AG04449 (cell line): ENCODE results near the gene LYST.

Experiments
- CTCF ChIA-PET: fragments of 350-600 bp; formaldehyde crosslinking; extraction: SDS; loops from one replicate; lab custom pipeline; 2021; ENCODE audit warnings: antibody characterized with exemption; lab: Yijun Ruan, JAX
- POLR2A ChIA-PET: fragments of 400-600, 350-600 bp; formaldehyde crosslinking; extraction: SDS; loops from one replicate; lab custom pipeline; 2020; ENCODE audit warnings: antibody characterized with exemption, inconsistent platforms; lab: Yijun Ruan, JAX
- DNase-seq: peaks from one replicate; pipeline ENCODE4 v3.0.0-alpha.2; 2010; ENCODE audit warnings: low read depth, low spot score
- H3K4me3 ChIP-seq: 2 replicates; pipeline ENCODE4 v1.5.1; 2011; ENCODE audit warnings: low read depth, mild to moderate bottlenecking, control low read depth, low read length
- TF ChIP-seq, protein P1 (sequence below): IDR thresholded peaks from one replicate; pipeline ENCODE4 v1.5.1; 2011; ENCODE audit warnings: mild to moderate bottlenecking, moderate library complexity, low read length, control low read depth, inconsistent platforms; ENCODE audit not compliant: insufficient read depth; ENCODE audit errors: missing control alignments

The LYST gene

DNA sequence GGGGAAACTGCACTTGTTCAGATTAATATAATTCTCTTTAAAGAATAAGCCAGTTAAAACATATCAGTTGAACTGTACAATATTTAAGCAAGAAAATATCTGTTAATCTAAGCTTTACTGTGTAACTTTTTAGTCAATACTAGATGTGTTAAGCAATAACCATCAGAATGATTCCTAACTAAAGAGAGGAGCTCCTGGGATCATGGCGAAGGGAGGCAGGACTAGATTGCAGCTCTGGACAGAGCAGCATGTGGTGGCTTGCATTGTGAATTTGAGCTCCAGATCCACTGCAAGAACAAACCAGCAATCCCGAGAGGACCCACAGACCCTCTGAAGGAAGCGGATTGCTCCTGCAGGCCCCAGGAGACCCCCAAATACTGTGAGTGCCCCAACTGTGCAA lies 21.9 kb downstream of the LYST start:
- ChIA-PET CTCF (interaction anchor here (1.3 to 9.1 kb wide), 7 partner anchors 9 to 340 kb away, joined by 4 to 90 read pairs (median 8); partner anchors contain the start of gene B3GALNT2), POLR2A (no interaction called here)
- no peak overlapping the region for H3K4me3 ChIP-seq
- DNase-seq: no peak
- TF ChIP-seq, protein P1, sequence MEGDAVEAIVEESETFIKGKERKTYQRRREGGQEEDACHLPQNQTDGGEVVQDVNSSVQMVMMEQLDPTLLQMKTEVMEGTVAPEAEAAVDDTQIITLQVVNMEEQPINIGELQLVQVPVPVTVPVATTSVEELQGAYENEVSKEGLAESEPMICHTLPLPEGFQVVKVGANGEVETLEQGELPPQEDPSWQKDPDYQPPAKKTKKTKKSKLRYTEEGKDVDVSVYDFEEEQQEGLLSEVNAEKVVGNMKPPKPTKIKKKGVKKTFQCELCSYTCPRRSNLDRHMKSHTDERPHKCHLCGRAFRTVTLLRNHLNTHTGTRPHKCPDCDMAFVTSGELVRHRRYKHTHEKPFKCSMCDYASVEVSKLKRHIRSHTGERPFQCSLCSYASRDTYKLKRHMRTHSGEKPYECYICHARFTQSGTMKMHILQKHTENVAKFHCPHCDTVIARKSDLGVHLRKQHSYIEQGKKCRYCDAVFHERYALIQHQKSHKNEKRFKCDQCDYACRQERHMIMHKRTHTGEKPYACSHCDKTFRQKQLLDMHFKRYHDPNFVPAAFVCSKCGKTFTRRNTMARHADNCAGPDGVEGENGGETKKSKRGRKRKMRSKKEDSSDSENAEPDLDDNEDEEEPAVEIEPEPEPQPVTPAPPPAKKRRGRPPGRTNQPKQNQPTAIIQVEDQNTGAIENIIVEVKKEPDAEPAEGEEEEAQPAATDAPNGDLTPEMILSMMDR: no peak

- DNase-seq: no peak
- POLR2A ChIA-PET: no interaction called here
- H3K4me3 ChIP-seq: no peak overlapping the region
- CTCF ChIA-PET: interaction anchor here (0.7 to 9.1 kb wide), 20 partner anchors 10 to 339 kb away, joined by 3 to 90 read pairs (median 6); partner anchors contain the start of gene B3GALNT2
- TF ChIP-seq, protein P1: peak; percentile 53
These were observed 23.2 kb downstream of the LYST start for GRCh38 chr1:235843461-235843961.

DNA sequence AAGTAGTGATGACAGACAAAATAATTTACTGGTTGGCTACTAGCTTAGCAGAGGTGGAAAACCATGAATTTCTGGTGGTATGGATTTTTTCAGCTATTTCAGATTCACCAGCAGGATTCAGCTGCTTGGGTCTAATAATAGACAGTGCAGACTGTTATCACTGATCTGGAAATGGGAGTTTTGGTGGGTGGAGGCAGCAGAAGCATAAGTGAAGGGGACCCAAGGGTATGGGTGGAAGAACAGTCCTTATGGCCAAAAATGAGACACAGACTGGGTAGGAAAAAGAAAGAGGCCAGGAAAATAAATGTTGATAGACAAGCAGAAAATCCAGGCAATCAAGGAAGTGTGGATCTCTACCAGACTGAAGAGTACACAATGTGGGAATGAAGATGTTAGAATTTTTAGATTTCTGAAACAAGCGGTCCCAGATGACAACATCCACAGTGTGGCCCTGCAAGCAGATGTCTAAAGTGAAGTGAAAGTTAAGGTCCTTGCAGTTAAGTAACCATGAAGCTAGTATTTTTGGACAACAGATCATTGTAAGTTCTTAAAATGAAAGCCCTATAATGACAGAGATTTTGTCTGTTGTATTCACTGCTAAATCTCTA lies 24.7 kb downstream of the LYST start:
- no peak for DNase-seq
- TF ChIP-seq, protein P1: no peak
- H3K4me3 ChIP-seq: no peak overlapping the region
- ChIA-PET POLR2A (no interaction called here), CTCF (interaction anchor here (0.9 to 9.1 kb wide), 18 partner anchors 10 to 388 kb away, joined by 3 to 90 read pairs (median 6); partner anchors contain the start of gene B3GALNT2)

GRCh38 chr1:235838021-235838420 lies 28.7 kb downstream of the LYST start:
- POLR2A ChIA-PET: no interaction called here
- no peak overlapping the region for H3K4me3 ChIP-seq
- DNase-seq: no peak
- CTCF ChIA-PET: interaction anchor here (1.3 to 9.1 kb wide), 4 partner anchors 10 to 334 kb away, joined by 3 to 83 read pairs (median 4); partner anchors contain the start of gene B3GALNT2
- TF ChIP-seq, protein P1: no peak

DNA sequence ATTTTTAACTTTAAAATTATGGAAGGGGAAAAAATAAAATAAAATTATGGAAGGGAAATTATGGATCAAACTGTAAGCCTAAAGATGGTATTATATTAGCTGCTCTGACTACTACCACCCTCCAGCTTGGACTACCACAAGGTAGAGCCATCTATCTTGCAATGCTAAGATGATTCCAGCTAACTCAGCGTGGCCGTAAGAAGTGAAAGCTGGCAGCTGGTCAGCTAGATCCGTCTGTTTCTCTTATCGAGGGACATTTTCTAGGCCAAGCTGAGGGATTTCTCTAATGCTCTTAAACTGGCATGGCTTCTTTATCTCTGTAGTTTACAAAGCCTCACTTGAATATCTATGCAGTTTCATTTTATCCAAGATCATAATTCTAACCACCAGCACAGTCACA lies 31.5 kb downstream of the LYST start:
- ChIA-PET POLR2A (no interaction called here), CTCF (interaction anchor here (0.9 to 7.8 kb wide), 4 partner anchors 7 to 136 kb away, joined by 3 to 90 read pairs (median 4); no protein-coding TSS in a partner anchor)
- TF ChIP-seq, protein P1: no peak
- no peak overlapping the region for H3K4me3 ChIP-seq
- no peak for DNase-seq

DNA sequence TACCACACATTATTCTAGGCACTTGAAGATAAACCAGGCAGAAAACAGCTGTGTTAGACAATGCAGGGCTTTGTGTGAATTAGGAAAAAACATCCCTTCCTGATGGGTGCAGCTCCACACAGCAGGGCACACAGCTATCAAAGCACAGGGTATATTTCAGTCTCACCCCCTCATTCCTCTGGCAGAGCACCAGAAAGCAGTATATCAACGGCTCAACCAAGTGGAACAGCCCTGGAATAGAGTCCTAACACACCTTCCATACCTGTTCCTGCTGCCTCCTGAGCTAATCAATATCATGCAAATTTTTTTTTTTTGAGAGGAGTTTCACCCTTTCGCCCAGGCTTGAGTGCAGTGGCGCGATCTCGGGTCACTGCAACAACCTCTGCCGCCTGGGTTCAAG lies 32.1 kb downstream of the LYST start:
- H3K4me3 ChIP-seq: no peak overlapping the region
- TF ChIP-seq, protein P1: no peak
- POLR2A ChIA-PET: no interaction called here
- CTCF ChIA-PET: interaction anchor here (0.7 to 7.8 kb wide), 4 partner anchors 8 to 137 kb away, joined by 3 to 90 read pairs (median 4); no protein-coding TSS in a partner anchor
- DNase-seq: no peak
